Suprapubic skin (tissue), 4 donors: ENCODE results near the gene MRPS12.

Source experiments
- EP300 ChIP-seq: sonication (generic); formaldehyde crosslinking; IDR thresholded peaks from one replicate; pipeline ENCODE4 v1.6.1; 2017; ENCODE audit warnings: antibody characterized with exemption
- POLR2A ChIP-seq, 2 donors: fragments of 450-650 bp; IDR thresholded peaks; one replicate each; pipeline ENCODE4 v1.6.1; 2017; ENCODE audit warnings: antibody characterized with exemption in 2 of 2, mild to moderate bottlenecking in 2 of 2, moderate library complexity in 2 of 2
- POLR2AphosphoS5 ChIP-seq, 3 donors: sonication (generic); formaldehyde crosslinking; IDR thresholded peaks; one replicate each; pipeline ENCODE4 v1.6.1; 2017; ENCODE audit warnings: antibody characterized with exemption in 3 of 3
- TF ChIP-seq, protein P1 (sequence below), 2 donors: fragments of 200-600 bp in 1 of 2; fragments of 450-650 bp in 1 of 2; sonication (generic) in 1 of 2; IDR thresholded peaks; one replicate each; pipeline ENCODE4 v1.5.1; 2016 to 2019; ENCODE audit warnings: antibody characterized with exemption in 2 of 2, mild to moderate bottlenecking in 1 of 2, moderate library complexity in 1 of 2

DNA sequence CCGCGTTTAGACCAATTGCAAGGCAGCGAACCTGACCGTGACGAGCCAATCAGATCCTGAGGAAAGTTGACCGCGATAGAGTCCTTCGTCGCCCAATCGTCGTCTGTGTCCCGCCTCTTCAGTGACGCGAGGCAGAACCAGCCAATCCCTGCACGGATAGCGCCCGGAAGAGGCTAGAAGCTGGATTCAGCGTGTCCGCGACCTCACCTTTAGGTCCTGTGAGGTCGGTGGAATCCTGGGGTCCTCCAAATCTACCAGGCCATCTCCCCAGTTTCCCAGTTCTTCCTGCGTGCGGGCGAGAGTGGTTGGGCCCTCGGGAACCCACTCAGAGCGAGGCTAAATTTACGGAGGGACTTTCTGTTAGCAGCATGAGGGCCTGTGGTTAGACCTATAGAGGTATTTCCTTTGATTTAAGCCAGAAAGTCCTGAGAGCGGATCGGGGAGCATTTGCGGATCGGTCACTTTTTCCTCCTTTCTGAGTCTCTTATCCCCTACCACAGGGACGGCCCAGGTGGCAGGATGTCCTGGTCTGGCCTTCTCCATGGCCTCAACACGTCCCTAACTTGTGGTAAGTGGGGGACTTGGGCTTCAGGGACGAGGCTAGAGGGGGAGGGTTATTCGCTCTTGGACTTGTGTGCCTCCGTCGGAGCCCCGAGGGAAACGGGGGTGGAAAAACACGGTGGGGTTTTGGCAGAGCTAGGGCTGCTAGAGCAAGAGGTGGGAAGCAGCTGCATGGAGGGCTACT, at the start of gene MRPS12:
- TF ChIP-seq, protein P1, sequence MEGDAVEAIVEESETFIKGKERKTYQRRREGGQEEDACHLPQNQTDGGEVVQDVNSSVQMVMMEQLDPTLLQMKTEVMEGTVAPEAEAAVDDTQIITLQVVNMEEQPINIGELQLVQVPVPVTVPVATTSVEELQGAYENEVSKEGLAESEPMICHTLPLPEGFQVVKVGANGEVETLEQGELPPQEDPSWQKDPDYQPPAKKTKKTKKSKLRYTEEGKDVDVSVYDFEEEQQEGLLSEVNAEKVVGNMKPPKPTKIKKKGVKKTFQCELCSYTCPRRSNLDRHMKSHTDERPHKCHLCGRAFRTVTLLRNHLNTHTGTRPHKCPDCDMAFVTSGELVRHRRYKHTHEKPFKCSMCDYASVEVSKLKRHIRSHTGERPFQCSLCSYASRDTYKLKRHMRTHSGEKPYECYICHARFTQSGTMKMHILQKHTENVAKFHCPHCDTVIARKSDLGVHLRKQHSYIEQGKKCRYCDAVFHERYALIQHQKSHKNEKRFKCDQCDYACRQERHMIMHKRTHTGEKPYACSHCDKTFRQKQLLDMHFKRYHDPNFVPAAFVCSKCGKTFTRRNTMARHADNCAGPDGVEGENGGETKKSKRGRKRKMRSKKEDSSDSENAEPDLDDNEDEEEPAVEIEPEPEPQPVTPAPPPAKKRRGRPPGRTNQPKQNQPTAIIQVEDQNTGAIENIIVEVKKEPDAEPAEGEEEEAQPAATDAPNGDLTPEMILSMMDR (IDR thresholded peaks at IDR 0.05), result no peak
- no peak for TF ChIP-seq EP300
- peak in 1 of 2 donors; percentile 20 for TF ChIP-seq POLR2A (IDR thresholded peaks at IDR 0.05)
- peak in 1 of 3 donors; percentile 27 for TF ChIP-seq POLR2AphosphoS5 (IDR thresholded peaks at IDR 0.05)
